AG20443 (cell line): ENCODE results near the gene GPR137.
A peak's percentile ranks its signal among the peaks of the same experiment; 100 is the strongest.

Experiments
- DNase-seq: peaks from one replicate; pipeline ENCODE4 v3.0.0; 2012; ENCODE audit warnings: low spot score, mixed read lengths

Gene GPR137

GRCh38 chr11:64264371-64264852, 21.2 kb upstream of the GPR137 start:
- no peak for DNase-seq

DNA sequence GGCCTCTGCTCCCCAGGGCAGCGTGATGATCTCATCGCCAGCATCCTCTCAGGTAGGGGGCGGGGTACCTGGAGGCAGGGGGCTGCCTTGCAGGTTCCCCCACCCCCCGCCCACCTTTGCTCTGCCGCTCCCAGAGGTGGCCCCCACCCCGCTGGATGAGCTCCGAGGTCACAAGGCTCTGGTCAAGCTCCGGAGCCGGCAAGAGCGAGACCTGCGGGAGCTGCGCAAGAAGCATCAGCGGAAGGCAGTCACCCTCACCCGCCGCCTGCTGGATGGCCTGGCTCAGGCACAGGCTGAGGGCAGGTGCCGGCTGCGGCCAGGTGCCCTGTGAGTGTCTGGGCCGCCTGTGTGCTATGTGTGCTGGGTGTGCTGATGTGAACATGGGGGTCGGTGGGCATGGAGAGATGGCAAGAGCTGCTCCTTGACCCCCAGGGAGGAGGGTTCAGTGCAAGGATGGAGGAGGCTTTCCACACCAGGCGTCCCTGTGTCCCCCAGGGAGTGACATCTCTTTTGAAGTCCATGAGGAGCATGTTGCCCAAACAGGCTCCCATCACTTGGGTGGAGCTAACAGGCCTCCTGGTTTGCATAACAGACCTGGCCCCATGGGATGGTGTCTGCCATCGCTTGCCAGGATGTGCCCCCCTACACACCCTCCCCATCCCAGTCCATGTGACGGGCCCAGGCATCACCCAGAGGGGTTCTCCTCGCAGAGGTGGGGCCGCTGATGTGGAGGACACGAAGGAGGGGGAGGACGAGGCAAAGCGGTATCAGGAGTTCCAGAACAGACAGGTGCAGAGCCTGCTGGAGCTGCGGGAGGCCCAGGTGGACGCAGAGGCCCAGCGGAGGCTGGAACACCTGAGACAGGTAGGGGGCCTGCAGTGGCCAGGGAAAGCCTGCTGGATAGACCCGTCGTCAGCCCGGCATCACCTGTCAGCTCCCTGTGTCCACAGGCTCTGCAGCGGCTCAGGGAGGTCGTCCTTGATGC, 20.2 kb upstream of the GPR137 start:
- no peak for DNase-seq

GRCh38 chr11:64266339-64266738, 19.3 kb upstream of the GPR137 start:
- no peak for DNase-seq

GRCh38 chr11:64267207-64267945, 18.3 kb upstream of the GPR137 start:
- no peak for DNase-seq

- DNase-seq: peak; percentile 29
These were observed 17.4 kb upstream of the GPR137 start for GRCh38 chr11:64268025-64268892.

GRCh38 chr11:64268893-64269539, 16.6 kb upstream of the GPR137 start:
- DNase-seq: peak; percentile 28

- peak; percentile 92 for DNase-seq
These were observed 16.0 kb upstream of the GPR137 start for GRCh38 chr11:64269540-64270220.

DNA sequence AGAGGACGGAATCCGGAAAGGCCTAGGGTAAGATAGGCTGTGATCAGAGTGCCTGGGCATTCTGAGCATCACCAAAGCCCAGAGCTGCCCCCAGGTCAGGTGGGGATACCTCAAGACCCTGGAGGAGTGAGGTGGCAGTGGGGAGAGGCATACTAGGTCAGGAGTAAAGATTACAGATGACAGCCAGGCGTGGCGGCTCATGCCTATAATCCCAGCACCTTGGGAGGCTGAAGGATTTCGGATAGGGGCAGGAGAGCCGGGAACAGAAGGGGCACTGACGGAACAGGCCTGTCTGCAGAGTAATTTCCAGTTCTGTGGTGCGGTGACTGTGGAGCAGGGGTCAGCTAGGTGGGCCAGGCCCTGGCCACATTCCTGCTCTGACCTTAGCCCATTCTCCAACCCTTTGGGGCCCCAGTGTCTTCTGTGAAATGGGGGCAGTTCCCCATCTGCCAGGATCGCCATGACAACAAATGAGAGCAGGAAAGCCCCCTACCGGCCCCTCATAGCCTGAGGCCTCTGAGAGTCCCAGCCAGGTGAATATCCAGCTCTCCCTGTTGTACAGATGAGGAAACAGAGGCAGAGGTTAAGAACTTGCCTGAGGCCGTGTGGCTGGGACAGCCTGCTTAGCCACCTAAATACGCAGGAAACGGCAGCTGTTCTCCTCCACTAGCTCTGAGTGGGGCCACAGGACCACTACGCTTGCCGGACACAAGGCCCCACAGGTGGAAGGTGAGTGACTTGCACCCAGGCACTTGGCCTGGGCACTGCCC, 10.4 kb upstream of the GPR137 start:
- no peak for DNase-seq

- DNase-seq: no peak
These were observed 9.8 kb upstream of the GPR137 start for GRCh38 chr11:64275841-64276240.

- DNase-seq: peak; percentile 77
These were observed 8.8 kb upstream of the GPR137 start for GRCh38 chr11:64276653-64277431.

GRCh38 chr11:64278576-64279190, 7.0 kb upstream of the GPR137 start:
- DNase-seq: no peak

- DNase-seq: no peak
These were observed 3.5 kb upstream of the GPR137 start for GRCh38 chr11:64281957-64282770.

- no peak for DNase-seq
These were observed 2.6 kb upstream of the GPR137 start for GRCh38 chr11:64283092-64283491.

GRCh38 chr11:64284048-64284961, 1.3 kb upstream of the GPR137 start, which contains the start of gene BAD:
Gene BAD, minus strand, starts transcription at chr11:64284665. Its CDS starts 297 bp downstream, at chr11:64284368.
- DNase-seq: peak; percentile 98

GRCh38 chr11:64285885-64286800, 495 bp downstream of the GPR137 start:
- no peak for DNase-seq

GRCh38 chr11:64286801-64287159, 1.1 kb downstream of the GPR137 start:
- DNase-seq: no peak
